Fibroblast of mammary gland (primary cell): ENCODE results near the gene CNEP1R1.
"Not testable (repeated sequence)": the region's sequence is repeated elsewhere in the genome, so short reads cannot be mapped to it uniquely, and the experiment has no call there.

Experiments
- DNase-seq: peaks from one replicate; pipeline ENCODE4 v3.0.0-alpha.2; 2010; ENCODE audit warnings: low read depth
- H3K4me3 ChIP-seq: 2 replicates; pipeline ENCODE4 v1.5.1; 2011; ENCODE audit warnings: low read depth, mild to moderate bottlenecking, low read length, moderate library complexity; ENCODE audit not compliant: control insufficient read depth
- CTCF ChIP-seq: conservative IDR thresholded peaks from 2 replicates; pipeline ENCODE4 v1.5.1; 2011; ENCODE audit warnings: low read depth, low read length, inconsistent platforms; ENCODE audit not compliant: control insufficient read depth, insufficient read depth

CNEP1R1 gene

DNA sequence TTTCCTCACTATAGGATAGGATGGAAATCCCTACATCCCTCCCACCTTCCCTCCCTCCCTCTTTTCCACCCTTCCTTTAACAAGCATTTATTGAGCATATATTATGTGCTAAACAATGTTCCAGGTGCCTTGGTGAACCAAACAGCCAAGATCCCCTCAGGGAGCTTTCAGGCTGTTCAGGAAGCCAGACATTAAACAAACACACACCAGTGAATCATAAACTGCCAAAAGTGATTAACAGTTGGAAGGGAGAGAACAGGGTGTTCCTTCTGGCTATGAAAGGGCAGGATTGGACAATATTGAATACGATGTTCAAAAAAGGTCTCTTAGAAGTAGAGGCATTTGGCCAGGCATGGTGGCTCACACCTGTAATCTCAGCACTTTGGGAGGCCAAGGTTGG is 22.8 kb upstream of the CNEP1R1 start:
- no peak for TF ChIP-seq CTCF
- H3K4me3 ChIP-seq, result no peak overlapping the region
- peak; percentile 38 for DNase-seq

- TF ChIP-seq CTCF, result no peak
- DNase-seq, result no peak
- H3K4me3 ChIP-seq, result no peak overlapping the region
Measured at GRCh38 chr16:50004239-50004638, 20.8 kb upstream of the CNEP1R1 start.

GRCh38 chr16:50006964-50007363 is 18.1 kb upstream of the CNEP1R1 start:
- no peak for DNase-seq
- no peak overlapping the region for H3K4me3 ChIP-seq
- TF ChIP-seq CTCF, result no peak

GRCh38 chr16:50007744-50008143 is 17.3 kb upstream of the CNEP1R1 start:
- no peak for TF ChIP-seq CTCF
- DNase-seq, result no peak
- no peak overlapping the region for H3K4me3 ChIP-seq

DNA sequence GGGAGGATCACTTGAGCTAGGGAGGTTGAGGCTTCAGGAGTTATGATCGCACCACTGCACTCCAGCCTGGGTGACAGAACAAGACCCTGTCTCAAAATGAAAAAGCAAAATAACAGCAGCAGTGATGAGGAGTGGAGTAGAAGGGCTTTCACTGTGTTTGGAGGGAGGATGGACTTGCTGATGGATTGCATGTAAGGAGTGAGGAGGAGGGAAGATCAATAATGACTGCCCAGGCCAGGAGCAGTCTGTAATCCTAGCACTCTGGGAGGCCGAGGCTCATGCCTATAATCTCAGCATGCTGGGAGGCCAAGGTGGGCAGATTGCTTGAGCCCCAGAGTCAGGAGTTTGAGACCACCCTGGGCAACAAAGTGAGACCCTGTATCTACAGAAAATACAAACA is 14.8 kb upstream of the CNEP1R1 start:
- no peak for DNase-seq
- no peak for TF ChIP-seq CTCF
- H3K4me3 ChIP-seq, result no peak overlapping the region

DNA sequence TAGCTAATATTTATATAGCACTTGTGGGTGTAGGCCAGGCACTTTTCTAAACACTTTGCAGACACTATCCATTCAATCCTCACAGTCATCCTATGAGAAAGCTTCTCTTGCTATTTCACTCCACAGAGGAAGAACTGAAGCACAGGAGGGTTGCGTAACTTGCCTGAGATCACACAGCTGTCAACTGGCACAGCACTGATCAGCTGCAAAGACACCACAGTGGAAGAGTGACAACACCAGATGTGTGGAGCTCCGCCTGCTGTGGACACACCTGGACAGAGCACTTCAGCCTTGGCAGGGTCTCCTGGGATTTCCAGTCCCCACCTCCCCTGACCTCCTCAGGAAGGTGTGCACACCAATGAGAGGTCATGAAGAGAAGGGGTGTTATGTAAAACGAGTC is 13.3 kb upstream of the CNEP1R1 start:
- no peak for TF ChIP-seq CTCF
- DNase-seq, result peak; percentile 23
- no peak overlapping the region for H3K4me3 ChIP-seq

DNA sequence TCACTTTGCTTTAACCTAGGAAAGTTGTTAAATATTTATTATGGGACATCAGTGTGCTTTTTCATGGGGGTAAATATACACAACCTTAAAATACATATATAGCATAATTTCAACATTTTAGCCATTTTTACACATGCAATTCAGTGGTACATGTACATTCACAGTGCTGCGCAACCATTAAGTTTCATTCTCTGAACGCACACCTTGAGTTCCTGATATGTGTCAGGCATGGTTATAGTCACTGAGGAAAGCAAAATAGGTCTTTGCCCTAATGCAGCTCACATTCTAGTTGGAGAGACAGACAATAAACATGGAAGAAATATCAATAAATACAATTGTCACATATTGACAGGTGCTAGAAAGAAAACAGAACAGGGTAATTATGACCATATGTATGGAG is 12.8 kb upstream of the CNEP1R1 start:
- TF ChIP-seq CTCF, result no peak
- DNase-seq, result no peak

DNA sequence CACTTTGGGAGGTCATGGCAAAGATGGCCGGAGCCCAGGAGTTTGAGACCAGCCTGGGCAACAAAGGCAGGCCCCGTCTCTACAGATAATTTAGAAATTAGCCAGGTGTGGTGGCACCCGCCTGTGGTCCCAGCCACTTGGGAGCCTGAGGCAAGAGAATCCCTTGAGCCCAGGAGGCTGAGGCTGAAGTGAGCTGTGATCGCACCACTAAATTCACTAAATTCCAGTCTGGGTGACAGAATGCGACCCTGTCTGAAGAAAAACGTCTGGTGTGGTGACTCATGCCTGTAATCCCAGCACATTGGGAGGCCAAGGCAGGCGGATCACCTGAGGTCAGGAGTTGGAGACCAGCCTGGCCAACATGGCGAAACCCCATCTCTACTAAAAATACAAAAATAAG is 10.8 kb upstream of the CNEP1R1 start:
- not testable (repeated sequence) for H3K4me3 ChIP-seq, DNase-seq

More for the DNA sequence above, 12.8 kb upstream of the CNEP1R1 start:
- no peak overlapping the region for H3K4me3 ChIP-seq
